Renal cortex interstitium (tissue), 11 donors: ENCODE measurements around the gene CKB. TPM values are rescaled to one million over a fixed set of nuclear protein-coding genes. Genes with fewer than 3 reads are reported as not detected.

Source experiments
- DNase-seq, 11 donors: peaks; one replicate each; pipeline ENCODE4 v3.0.0-alpha.2; 2013; ENCODE audit warnings: low read depth in 9 of 11, low spot score in 4 of 11; ENCODE audit errors: extremely low read depth in 1 of 11
- polyA plus RNA-seq, 3 donors: library from polyadenylated mRNA; unstranded; fragments of 120-200 nt; gene quantifications; one replicate each; pipeline ENCODE4 v1.2.1, GENCODE V29; 2013; ENCODE audit not compliant: insufficient read length in 3 of 3

The CKB gene
- polyA plus RNA-seq, 3 donors = 139 to 174 (median 151) TPM

GRCh38 chr14:103556946-103557758 lies 34.5 kb upstream of the CKB start:
- DNase-seq = no peak

- DNase-seq = no peak
These were observed 33.1 kb upstream of the CKB start for GRCh38 chr14:103555559-103556337.

- DNase-seq = no peak
These were observed 30.2 kb upstream of the CKB start for GRCh38 chr14:103552846-103553210.

- DNase-seq = no peak
These were observed 29.6 kb upstream of the CKB start for GRCh38 chr14:103552011-103552845.

- DNase-seq = no peak
These were observed 28.7 kb upstream of the CKB start for GRCh38 chr14:103551338-103551762.

GRCh38 chr14:103550451-103551337 lies 28.1 kb upstream of the CKB start:
- DNase-seq = peak in 4 of 11 donors; percentile 57 to 74 (median 70)

- no peak for DNase-seq
These were observed 27.0 kb upstream of the CKB start for GRCh38 chr14:103549361-103550311.

GRCh38 chr14:103548463-103549351 lies 26.1 kb upstream of the CKB start:
- no peak for DNase-seq

GRCh38 chr14:103547941-103548462 lies 25.4 kb upstream of the CKB start:
- DNase-seq = no peak

- DNase-seq = no peak
These were observed 24.9 kb upstream of the CKB start for GRCh38 chr14:103547455-103547940.

- peak in 1 of 11 donors; percentile 47 for DNase-seq
These were observed 24.2 kb upstream of the CKB start for GRCh38 chr14:103546652-103547454.

- no peak for DNase-seq
These were observed 23.5 kb upstream of the CKB start for GRCh38 chr14:103545915-103546651.

- no peak for DNase-seq
These were observed 22.7 kb upstream of the CKB start for GRCh38 chr14:103545219-103545914.
